Nucleus accumbens (tissue), 56 donors: Measurements from ENCODE around the gene KRTAP5-9.
"Not testable (repeated sequence)": the region's sequence is repeated elsewhere in the genome, so short reads cannot be mapped to it uniquely, and the experiment has no call there.

Experiments used
- DNase-seq, 56 donors: peaks; one replicate each; lab custom pipeline; 2025; lab: John Stamatoyannopoulos, UW

KRTAP5-9 gene

GRCh38 chr11:71548120-71548519, at the start of gene KRTAP5-9:
KRTAP5-9 (plus strand) TSS chr11:71548420; CDS start chr11:71548658, 238 bp downstream.
- no peak for DNase-seq

GRCh38 chr11:71499125-71499524, 49.1 kb upstream of the KRTAP5-9 start:
- DNase-seq: no peak

- DNase-seq: no peak
Measured at GRCh38 chr11:71499546-71499945, 48.7 kb upstream of the KRTAP5-9 start.

GRCh38 chr11:71500601-71501021, 47.6 kb upstream of the KRTAP5-9 start:
- DNase-seq: peak in 8 of 56 donors; percentile 2 to 40 (median 10)

- DNase-seq: no peak
Measured at GRCh38 chr11:71501071-71501985, 46.9 kb upstream of the KRTAP5-9 start.

GRCh38 chr11:71502026-71502425, 46.2 kb upstream of the KRTAP5-9 start:
- no peak for DNase-seq

GRCh38 chr11:71502871-71503435, 45.3 kb upstream of the KRTAP5-9 start:
- DNase-seq: no peak

- peak in 2 of 56 donors; percentile 9 to 27 for DNase-seq
Measured at GRCh38 chr11:71504531-71504930, 43.7 kb upstream of the KRTAP5-9 start.

- no peak for DNase-seq
Measured at GRCh38 chr11:71505001-71505400, 43.2 kb upstream of the KRTAP5-9 start.

- DNase-seq: no peak
Measured at GRCh38 chr11:71505781-71506180, 42.4 kb upstream of the KRTAP5-9 start.

GRCh38 chr11:71507102-71507501, 41.1 kb upstream of the KRTAP5-9 start:
- no peak for DNase-seq

GRCh38 chr11:71518506-71519471, 29.4 kb upstream of the KRTAP5-9 start:
- DNase-seq: no peak

- DNase-seq: no peak
Measured at GRCh38 chr11:71519546-71519945, 28.7 kb upstream of the KRTAP5-9 start.

GRCh38 chr11:71525188-71525937, 22.9 kb upstream of the KRTAP5-9 start:
- DNase-seq: no peak

GRCh38 chr11:71525938-71526495, 22.2 kb upstream of the KRTAP5-9 start:
- DNase-seq: no peak

- DNase-seq: not testable (repeated sequence)
Measured at GRCh38 chr11:71526796-71527575, 21.2 kb upstream of the KRTAP5-9 start, which contains the start of gene KRTAP5-7. KRTAP5-7 (plus strand) TSS chr11:71527267; CDS start chr11:71527301, 34 bp downstream.

- DNase-seq: no peak
Measured at GRCh38 chr11:71527576-71528210, 20.5 kb upstream of the KRTAP5-9 start.

GRCh38 chr11:71530602-71531001, 17.6 kb upstream of the KRTAP5-9 start:
- DNase-seq: no peak
